Stimulated activated CD4-positive, alpha-beta T cell treated with anti-CD3 and anti-CD28 coated beads, Interleukin-15, amount 100 ng/mL, for 24 hours (primary cell): ENCODE measurements around the gene HDAC4.
A peak's percentile ranks its signal among the peaks of the same experiment; 100 is the strongest.

Experiments
- DNase-seq: peaks from one replicate; pipeline ENCODE4 v3.0.0-alpha.2; 2020

Gene HDAC4

GRCh38 chr2:239383036-239383758 lies 17.6 kb downstream of the HDAC4 start:
- no peak for DNase-seq

- no peak for DNase-seq
These were observed 18.4 kb downstream of the HDAC4 start for GRCh38 chr2:239382384-239382880.

- DNase-seq, result peak; percentile 59
These were observed 19.1 kb downstream of the HDAC4 start for GRCh38 chr2:239381709-239382134.

GRCh38 chr2:239380831-239381708 lies 19.8 kb downstream of the HDAC4 start:
- DNase-seq, result peak; percentile 77

GRCh38 chr2:239379641-239380170 lies 21.1 kb downstream of the HDAC4 start:
- DNase-seq, result no peak

GRCh38 chr2:239378918-239379640 lies 21.7 kb downstream of the HDAC4 start:
- DNase-seq, result no peak

- no peak for DNase-seq
These were observed 22.6 kb downstream of the HDAC4 start for GRCh38 chr2:239378021-239378917.

- DNase-seq, result no peak
These were observed 23.2 kb downstream of the HDAC4 start for GRCh38 chr2:239377591-239377990.

GRCh38 chr2:239376942-239377531 lies 23.8 kb downstream of the HDAC4 start:
- no peak for DNase-seq

- DNase-seq, result no peak
These were observed 24.5 kb downstream of the HDAC4 start for GRCh38 chr2:239376351-239376750.

- DNase-seq, result no peak
These were observed 25.4 kb downstream of the HDAC4 start for GRCh38 chr2:239375278-239376061.

GRCh38 chr2:239374896-239375277 lies 25.9 kb downstream of the HDAC4 start:
- DNase-seq, result no peak

- no peak for DNase-seq
These were observed 28.0 kb downstream of the HDAC4 start for GRCh38 chr2:239372835-239373234.

- DNase-seq, result no peak
These were observed 28.8 kb downstream of the HDAC4 start for GRCh38 chr2:239371726-239372686.

- DNase-seq, result no peak
These were observed 29.7 kb downstream of the HDAC4 start for GRCh38 chr2:239370876-239371725.

- no peak for DNase-seq
These were observed 30.4 kb downstream of the HDAC4 start for GRCh38 chr2:239370403-239370802.

- DNase-seq, result peak; percentile 86
These were observed 31.1 kb downstream of the HDAC4 start for GRCh38 chr2:239369631-239370161.

GRCh38 chr2:239368906-239369552 lies 31.8 kb downstream of the HDAC4 start:
- DNase-seq, result no peak
